Suppressor macrophage treated with lipopolysaccharide for 4 hours (primary cell): ENCODE measurements around the gene ZNF701.
"Not testable (repeated sequence)": the region's sequence is repeated elsewhere in the genome, so short reads cannot be mapped to it uniquely, and the experiment has no call there.

Experiments used
- DNase-seq: peaks from one replicate; pipeline ENCODE4 v3.0.0-alpha.2; 2020

Gene ZNF701

DNA sequence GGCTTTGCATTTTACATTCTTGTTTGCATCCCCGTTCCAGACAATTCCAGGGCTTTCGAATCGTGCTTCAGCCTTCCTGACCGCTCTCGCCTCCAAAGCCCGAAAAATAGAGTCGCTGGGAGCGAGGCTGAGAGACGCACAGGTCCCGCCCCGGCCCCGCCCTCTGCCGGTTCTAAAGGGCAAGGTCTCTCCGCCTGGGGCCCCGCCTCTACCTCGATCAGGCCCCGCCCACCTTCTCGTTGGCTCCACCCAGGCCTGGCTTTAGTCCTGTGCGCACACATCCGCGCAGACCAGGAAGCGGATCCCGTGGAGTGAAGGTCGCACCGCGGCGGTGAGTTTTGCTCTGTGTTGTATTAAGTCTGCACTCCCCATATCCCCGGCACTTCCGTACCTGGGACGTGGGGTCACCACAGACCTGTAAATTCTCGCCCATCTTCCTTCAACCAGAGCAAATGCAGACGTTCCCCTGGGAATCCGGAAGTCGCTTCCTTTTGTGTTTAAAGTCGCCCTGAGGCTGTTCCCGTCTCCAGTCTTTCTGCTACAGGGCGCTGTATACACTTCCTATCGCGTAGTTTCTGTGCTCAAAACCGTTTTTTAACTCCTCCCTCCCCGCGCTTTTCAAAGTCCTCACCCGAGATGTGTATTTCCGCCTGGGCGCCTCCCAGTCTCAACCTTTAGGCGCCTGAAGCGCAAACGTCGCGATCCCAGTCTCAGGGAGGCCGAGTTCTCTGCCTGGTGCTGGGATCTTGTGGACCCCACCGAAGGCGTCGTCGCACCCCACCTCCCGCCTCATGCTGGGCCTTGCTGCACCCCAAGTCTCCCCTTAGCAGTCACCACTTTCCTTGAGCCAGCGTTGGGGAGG lies at the start of gene ZNF701:
Gene ZNF701, plus strand, starts transcription at position 288 of the 862 bp plus-strand sequence. CDS start 3,861 bp downstream, outside the sequence.
- peak; percentile 95 for DNase-seq

DNA sequence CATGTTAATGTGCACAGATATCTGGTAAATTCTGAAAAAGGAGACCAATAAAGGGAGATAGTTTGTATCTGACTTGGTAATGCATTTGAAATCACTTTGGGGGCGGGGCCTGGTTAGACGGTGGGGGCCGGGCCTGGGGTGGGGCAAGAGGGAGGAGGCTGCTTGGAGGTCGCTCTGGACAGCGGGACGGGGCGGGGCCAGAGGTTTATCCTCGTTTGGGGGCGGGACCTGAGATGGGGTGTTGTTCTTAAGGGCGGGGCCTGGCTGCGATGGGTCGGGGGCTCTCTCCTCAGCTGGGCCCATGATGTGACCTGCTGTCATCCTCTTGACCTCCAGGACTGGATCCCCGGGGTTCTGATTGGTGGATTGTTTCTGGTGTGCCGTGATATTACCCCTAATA lies 47.5 kb upstream of the ZNF701 start:
- no peak for DNase-seq

DNA sequence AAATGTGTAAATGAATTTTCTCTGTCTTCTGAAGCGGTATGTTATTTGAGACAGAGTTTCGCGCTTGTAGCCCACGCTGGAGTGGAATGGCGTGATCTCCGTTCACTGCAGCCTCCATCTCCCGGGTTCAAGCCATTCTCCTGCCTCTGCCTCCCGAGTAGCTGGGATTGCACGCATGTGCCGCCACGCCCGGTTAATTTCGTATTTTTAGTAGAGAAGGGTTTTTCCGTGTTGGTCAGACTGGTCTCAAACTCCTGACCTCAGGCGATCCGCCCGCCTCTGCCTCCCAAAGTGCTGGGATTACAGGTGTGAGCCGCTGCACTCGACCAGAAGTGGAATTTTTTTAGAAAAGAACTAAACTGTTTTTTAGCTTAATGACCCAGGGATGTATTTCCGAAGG lies 46.0 kb upstream of the ZNF701 start:
- no peak for DNase-seq

DNA sequence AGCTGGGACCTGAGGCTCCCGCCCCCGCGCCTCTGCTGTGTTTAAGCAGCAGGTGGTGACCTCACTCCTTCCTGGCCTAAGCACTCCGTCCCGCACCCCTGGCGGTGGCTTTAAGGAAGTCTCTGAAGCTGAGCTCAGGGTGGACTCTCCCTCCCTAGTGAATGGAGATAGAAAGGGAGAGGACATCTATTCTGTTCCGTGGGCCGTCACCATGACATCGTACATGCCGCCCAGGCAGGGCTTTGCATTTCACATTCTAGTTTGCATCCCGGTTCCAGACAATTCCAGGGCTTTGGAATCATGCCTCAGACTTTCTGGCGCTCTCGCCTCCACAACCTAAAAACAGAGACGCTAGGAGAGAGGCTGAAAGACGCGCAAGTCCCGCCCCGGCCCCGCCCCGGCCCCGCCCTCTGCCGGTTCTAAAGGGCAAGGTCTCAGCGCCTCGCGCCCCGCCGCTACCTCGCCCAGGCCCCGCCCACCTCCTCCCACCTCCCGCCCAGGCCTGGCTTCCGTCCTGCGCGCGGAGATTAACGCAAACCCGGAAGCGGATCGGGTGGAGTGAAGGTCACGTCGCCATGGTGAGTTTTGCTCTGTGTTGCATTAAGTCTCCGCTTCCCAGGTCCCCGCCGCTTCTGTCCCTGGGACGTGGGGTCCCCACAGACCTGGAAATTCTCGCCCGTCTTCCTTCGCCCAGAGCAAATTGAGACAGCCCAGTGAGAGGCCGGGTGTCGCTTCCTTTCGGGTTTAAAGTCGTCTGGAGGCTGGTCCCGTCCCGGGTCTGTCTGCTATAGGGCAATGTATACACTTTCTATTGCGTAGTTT lies 42.7 kb upstream of the ZNF701 start, which contains the start of gene ZNF808:
Gene ZNF808, plus strand, starts transcription at position 535 of the 822 bp plus-strand sequence. CDS start 15,617 bp downstream, outside the sequence.
- DNase-seq, result peak; percentile 95

DNA sequence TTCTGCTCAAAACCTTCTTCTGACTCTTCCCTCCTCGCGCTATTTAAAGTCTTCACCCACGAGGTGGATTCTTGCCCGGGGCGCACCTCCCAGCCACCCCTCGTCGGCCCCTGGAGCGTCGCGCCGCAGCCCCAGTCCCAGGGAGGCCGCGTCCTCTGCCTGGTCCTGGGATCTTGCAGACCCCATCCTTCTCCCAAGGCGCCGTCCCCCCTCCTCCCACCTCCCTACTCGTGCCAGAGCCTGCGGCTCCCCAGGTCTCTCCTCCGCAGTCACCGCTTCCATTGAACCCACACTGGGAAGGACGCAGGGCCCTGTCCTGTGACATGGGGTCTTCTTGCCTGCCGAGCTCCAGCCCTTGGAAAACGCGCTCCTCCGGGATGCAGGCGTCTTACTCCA lies 42.1 kb upstream of the ZNF701 start:
- DNase-seq, result no peak

DNA sequence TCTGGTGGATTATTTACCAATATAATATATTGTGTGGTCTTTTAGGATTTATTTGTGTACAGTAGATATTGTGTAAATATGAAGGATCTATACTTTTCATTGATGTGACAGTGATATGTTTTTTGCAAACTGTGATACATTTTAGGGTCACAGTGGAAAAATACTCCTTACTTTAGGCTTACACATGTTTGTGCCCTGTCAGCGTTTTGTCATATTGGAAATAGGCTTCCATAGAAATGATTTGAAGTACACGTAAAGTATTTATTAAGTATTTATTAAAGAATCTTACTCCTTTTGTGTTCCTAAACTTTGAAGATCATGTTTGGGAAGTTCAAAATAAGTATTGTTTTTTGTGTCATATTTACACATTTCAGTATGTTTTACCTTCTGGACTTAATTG lies 37.6 kb upstream of the ZNF701 start:
- DNase-seq, result no peak

DNA sequence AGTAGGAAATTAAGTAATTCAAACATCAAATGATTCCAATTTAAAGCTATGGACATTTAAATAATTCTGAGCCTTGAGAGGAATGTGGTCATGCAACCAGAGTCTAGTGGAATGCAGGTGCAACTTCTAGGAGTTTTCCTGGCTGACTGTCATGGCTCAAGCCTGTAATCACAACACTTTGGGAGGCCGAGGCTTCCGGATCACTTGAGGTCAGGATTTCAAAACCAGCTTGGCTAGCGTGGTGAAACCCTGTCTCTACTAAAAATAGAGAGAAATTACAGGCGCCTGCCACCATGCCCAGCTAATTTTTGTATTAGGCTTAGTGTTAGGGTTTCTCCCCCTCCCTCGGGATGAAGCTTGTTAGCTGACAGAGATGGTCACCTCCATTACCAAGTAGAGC lies 36.2 kb upstream of the ZNF701 start:
- peak; percentile 32 for DNase-seq

DNA sequence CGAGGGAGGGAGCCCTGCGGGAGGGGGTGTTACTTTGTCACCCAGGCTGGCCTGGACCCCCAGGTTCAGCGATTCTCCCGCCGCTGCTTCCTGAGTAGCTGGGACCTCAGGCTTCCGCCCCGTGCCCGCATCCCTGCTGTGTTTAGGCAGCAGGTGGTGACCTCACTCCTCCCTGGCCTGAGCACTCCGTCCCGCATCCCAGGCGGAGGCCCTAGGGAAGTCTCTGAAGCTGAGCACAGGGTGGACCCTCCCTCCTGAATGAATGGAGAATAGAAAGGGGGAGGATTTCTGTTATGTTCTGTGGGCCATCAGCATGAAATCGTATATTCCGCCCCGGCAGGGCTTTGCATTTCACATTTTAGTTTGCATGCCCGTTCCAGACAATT lies 34.7 kb upstream of the ZNF701 start:
- DNase-seq, result not testable (repeated sequence)

DNA sequence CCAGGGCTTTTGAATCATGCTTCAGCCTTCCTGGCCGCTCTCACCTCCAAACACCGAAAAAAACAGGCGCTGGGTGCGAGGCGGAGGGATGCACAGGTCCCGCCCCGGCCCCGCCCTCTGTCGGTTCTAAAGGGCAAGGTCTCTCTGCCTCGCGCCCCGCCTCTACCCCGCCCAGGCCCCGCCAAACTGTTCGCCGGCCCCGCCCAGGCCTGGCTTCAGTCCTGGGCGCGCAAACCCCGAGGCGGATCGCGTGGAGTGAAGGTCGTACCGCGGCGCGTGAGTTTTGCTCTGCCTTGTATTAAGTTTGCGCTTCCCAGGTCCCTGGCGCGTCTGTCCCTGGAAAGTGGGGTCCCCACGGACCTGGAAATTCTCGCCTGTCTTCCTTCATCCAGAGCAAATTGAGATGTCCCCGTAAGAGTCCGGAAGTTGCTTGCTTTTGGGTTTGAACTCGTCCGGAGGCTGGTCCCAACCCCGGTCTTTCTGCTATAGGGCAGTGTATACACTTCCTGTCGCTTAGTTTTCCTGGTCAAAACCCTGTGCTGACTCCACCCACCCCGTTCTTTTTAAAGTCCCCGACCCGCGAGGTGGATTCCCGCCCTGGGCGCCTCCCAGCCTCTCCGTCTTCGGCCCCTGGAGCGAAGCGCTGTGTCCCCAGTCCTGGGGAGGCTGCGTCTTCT lies 34.2 kb upstream of the ZNF701 start:
- DNase-seq, result peak; percentile 69

DNA sequence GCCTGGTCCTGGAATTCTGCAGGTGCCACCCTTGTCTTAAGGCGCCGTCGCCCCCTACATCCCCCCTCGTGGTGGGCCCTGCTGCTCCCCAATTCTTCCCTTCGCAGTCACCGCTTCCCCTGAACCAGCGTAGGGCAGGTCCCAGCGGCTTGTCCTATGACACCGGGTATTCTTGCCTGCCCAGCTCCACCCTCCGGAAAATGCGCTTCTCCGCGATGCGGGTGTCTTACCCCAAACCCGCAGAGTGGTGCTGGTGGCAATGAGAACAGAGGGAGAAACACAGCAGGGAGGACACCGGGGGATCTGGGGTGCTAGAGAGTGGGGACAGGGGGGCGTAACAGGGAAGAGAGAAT lies 33.7 kb upstream of the ZNF701 start:
- DNase-seq, result no peak

DNA sequence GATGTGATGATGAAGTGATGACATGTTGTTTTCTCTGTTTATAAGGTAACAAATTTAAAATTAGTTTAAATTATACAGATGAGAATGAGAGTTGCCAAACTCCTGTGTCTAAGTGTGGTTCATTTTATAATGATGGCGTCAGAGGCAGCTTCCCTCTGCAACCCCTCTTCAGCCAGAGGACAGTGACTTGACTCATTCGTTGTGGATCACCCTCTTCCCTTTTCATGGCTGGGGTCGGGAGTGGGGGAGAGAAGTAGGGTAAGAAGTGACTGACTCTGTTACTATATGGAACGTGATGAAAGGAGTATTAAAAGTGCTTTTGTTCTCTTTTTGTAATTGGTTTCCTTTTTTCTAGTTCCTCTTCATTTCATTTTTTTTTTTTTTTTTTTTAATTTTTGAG lies 31.3 kb upstream of the ZNF701 start:
- peak; percentile 35 for DNase-seq

DNA sequence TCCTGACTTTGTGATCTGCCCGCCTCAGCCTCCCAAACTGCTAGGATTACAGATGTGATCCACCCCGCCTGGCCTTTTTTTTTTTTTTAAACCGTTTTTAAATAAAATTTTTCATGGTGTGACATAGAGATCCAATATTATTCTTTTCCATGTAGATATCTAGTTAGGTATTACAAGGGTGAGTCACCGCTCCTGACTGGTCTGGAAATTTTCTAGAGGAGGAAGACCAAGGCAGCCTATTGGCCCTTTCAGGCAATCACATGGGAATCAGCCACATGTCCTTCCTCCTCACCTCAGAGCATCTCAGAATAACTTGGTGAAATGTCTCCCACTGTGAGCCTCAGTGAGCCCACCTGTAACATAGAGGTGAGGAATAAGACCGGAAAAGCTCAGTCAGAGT lies 28.9 kb upstream of the ZNF701 start:
- DNase-seq, result not testable (repeated sequence)

DNA sequence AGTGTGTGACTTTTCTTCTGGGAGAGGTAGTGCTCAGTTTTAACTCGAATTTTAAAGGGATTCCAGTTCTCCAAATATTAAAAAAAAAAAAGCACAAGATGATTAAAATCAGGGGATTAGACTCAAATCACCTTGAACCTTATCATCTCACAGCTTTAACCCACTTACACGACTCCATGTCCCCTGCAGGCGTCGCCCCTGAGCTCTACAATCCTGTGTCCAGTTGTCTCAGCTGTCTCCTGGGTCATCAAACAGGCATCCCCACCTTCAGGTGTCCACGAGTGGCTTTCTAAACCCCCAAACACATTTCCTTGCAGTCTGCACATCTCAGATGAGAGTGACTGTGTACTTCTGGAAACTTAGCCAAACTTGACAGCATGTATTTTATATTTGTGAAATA lies 28.5 kb upstream of the ZNF701 start:
- DNase-seq, result no peak

DNA sequence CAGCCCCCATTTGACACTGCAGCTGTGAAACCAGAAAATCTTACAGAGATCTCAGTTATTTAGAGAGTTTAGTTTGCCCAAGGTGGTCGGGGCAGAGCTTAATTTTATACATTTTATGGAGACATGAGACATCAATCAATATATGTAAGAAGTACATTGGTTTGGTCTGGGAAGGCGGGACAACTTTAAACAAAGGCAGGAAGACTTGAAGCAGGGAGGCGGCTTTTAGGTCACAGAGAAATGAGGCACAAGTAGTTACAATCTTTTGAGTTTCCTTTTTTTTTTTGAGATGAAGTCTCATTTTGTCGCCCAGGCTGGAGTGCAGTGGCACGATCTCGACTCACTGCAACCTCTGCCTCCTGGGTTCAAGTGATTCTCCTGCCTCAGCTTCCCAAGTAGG lies 27.5 kb upstream of the ZNF701 start:
- not testable (repeated sequence) for DNase-seq

DNA sequence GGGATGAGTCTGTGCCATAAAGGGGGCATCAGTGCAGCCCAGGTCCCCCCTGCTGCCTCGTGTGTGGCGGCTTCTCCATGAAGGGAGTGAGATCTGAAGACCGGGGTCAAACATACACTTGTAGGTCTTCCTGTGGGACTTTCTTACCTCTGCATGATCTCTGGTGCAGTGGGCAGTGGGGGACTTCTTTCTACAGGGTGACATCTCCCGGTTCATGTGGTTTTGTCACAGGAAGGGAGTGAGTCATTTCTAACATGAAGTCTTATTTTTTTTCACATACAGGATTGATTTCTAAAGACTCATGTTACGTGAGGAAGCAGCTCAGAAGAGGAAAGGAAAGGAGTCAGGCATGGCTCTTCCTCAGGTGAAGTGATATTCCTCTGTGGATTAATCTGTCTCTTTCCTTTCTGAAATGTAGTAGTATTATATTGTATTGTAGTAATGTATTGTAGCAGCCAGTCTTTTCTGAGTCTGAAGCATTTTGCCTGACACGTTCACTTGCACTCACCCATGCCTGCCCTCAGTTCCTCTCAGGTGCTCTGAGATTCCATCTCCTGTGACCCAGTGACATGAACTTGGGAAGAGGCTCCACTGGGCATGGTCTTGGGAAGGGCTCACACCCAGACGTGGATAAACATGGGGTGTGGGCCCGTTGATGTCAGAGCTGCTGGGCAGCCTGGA lies 27.0 kb upstream of the ZNF701 start:
- no peak for DNase-seq

DNA sequence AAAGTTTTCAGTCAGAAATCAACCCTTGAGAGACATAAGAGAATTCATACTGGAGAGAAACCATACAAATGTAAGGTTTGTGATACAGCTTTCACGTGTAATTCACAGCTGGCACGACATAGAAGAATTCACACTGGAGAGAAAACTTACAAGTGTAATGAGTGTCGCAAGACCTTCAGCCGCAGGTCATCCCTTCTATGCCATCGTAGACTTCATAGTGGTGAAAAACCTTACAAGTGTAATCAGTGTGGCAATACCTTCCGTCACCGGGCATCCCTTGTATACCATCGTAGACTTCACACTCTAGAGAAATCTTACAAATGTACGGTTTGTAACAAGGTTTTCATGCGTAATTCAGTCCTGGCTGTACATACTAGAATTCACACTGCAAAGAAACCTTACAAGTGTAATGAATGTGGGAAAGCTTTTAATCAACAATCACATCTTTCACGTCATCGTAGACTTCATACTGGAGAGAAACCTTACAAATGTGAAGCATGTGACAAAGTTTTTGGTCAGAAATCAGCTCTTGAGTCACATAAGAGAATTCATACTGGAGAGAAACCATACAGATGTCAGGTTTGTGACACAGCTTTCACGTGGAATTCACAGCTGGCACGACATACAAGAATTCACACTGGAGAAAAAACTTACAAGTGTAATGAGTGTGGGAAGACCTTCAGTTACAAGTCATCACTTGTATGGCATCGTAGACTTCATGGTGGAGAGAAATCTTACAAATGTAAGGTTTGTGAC lies 15.7 kb upstream of the ZNF701 start:
- no peak for DNase-seq

DNA sequence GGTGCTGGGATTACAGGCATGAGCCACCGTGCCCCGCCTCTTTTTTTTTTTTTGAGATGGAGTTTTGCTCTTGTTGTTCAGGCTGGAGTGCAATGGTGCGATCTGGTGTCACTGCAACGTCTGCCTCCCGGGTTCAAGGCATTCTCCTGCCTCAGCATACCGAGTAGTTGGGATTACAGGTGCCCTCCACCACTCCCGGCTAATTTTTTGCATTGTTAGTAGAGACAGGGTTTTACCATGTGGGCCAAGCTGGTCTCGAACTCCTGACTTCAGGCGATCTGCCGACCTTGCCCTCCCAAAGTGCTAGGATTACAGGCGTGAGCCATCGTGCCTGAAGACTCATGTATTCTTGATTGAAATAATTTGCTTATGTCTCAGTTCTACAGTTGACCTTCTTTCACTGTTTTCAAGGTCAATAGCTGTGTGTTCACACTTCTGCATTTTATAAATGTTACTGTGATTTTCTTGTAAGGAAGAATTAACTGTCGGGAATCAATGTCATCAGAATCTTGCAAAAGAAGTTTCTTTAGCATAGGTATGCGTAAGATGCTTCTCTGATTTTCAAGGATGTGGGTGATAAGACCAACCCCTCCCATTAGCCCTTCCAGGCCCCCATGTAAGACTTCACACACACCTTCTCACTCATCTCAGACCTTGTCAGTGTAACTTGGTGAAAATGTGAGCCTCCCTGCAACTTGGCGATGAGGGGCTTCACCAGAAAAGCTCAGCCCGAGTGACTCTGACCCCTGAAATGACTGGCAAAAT lies 12.7 kb upstream of the ZNF701 start:
- DNase-seq, result no peak

DNA sequence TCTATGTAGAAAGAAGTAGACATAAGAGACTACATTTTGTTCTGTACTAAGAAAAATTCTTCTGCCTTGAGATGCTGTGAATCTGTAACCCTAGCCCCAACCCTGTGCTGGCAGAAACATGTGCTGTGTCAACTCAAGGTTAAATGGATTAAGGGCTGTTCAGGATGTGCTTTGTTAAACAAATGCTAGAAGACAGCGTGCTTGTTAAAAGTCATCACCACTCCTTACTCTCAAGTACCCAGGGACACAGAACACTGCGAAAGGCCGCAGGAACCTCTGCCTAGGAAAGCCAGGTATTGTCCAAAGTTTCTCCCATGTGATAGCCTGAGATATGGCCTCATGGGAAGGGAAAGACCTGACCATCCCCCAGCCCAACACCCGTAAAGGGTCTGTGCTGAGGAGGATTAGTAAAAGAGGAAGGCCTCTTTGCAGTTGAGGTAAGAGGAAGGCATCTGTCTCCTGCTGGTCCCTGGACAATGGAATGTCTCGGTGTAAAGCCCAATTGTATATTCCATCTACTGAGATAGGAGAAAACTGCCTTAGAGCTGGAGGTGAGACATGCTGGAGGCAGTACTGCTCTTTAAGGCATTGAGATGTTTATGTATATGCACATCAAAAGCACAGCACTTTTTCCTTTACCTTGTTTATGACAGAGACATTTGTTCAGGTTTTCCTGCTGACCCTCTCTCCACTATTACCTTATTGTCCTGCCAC lies 11.2 kb upstream of the ZNF701 start:
- not testable (repeated sequence) for DNase-seq

DNA sequence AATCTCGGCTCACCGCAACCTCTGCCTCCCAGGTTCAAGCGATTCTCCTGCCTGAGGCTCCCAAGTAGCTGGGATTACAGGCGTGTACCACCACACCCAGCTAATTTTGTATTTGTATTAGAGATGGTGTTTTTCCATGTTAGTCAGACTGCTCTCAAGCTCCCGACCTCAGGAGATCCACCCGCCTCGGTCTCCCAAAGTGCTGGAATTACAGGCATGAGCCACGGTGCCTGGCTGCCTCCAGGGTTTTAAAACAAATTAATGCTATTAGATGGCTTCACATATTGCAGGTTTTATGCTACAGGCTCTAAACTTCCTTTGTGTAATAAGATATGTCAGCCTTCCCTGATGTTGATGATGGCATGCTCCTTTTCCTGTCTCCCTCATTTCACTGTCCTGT lies 8.5 kb upstream of the ZNF701 start:
- DNase-seq, result not testable (repeated sequence)

DNA sequence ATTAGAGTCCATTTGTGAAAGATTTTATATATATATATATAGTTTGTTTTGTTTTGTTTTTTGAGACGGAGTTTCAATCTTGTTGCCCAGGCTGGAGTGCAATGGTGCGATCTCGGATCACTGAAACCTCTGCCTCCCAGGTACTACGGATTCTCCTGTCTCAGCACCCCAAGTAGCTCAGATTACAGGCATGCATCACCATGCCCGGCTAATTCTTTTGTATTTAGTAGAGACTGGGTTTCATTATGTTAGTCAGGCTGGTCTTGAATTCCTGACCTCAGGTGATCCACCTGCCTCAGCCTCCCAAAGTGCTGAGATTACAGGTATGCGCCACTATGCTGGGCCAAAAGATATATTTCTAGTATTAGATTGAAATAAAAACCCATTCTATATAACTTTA lies 4.0 kb upstream of the ZNF701 start:
- no peak for DNase-seq

DNA sequence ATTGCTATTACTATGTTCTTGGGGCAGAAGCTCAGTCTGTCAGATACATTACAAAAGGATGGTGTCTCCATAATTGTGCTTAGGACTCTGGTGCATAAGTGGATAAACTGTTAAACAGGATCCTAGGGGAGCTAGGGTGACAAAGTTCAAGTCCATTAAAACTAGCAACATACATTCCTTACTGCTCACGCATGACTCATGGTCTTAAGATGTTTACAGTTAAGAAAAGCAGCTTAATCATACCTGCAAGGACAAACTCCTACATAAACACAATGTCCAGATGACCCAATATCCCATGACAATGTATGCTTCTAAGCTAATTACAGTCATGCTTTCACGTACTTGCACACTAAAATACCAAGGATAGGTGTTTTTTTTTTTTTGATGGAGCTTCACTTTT lies 3.5 kb upstream of the ZNF701 start:
- peak; percentile 2 for DNase-seq
